NOMO-1 (cell line): ENCODE measurements around the gene CEACAM6.
A peak's percentile ranks its signal among the peaks of the same experiment; 100 is the strongest.
"Not testable (repeated sequence)": the region's sequence is repeated elsewhere in the genome, so short reads cannot be mapped to it uniquely, and the experiment has no call there.

ENCODE experiments used
- DNase-seq, 2 experiments: peaks; one replicate each; lab custom pipeline; 2025; ENCODE audit not compliant: unreplicated experiment in 2 of 2; lab: John Stamatoyannopoulos, UW

The CEACAM6 gene

DNA sequence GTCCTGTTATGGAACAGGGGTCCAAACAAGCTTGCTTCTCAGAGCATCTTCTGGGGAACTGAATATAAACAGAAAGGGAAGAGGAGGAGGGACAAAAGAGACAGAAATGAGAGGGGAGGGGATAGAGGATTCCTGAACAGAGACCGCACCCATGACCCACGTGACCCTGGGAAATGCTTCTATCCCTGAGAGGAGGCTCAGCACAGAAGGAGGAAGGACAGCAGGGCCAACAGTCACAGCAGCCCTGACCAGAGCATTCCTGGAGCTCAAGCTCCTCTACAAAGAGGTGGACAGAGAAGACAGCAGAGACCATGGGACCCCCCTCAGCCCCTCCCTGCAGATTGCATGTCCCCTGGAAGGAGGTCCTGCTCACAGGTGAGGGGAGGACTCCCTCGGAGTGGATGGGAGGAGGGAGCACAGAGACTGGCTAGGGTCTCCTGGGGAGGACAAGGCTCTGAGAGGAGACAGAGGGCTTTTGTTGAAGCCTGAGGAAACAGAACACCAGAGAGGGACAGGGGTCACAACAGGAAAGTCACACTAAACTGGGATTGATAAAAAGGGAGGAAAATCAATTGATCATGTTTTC lies at the start of gene CEACAM6:
TSS of gene CEACAM6 (plus strand) at position 203 of the 586 bp plus-strand sequence. CDS start at position 312, 109 bp downstream.
- peak; percentile 33 for DNase-seq

DNA sequence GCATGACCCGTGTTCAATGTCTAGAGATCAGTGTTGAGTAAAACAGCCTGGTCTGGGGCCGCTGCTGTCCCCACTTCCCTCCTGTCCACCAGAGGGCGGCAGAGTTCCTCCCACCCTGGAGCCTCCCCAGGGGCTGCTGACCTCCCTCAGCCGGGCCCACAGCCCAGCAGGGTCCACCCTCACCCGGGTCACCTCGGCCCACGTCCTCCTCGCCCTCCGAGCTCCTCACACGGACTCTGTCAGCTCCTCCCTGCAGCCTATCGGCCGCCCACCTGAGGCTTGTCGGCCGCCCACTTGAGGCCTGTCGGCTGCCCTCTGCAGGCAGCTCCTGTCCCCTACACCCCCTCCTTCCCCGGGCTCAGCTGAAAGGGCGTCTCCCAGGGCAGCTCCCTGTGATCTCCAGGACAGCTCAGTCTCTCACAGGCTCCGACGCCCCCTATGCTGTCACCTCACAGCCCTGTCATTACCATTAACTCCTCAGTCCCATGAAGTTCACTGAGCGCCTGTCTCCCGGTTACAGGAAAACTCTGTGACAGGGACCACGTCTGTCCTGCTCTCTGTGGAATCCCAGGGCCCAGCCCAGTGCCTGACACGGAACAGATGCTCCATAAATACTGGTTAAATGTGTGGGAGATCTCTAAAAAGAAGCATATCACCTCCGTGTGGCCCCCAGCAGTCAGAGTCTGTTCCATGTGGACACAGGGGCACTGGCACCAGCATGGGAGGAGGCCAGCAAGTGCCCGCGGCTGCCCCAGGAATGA lies 48.4 kb upstream of the CEACAM6 start:
- DNase-seq: peak; percentile 64

DNA sequence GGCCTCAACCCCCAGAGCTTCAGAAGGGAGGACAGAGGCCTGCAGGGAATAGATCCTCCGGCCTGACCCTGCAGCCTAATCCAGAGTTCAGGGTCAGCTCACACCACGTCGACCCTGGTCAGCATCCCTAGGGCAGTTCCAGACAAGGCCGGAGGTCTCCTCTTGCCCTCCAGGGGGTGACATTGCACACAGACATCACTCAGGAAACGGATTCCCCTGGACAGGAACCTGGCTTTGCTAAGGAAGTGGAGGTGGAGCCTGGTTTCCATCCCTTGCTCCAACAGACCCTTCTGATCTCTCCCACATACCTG lies 47.9 kb upstream of the CEACAM6 start:
- DNase-seq: no peak

DNA sequence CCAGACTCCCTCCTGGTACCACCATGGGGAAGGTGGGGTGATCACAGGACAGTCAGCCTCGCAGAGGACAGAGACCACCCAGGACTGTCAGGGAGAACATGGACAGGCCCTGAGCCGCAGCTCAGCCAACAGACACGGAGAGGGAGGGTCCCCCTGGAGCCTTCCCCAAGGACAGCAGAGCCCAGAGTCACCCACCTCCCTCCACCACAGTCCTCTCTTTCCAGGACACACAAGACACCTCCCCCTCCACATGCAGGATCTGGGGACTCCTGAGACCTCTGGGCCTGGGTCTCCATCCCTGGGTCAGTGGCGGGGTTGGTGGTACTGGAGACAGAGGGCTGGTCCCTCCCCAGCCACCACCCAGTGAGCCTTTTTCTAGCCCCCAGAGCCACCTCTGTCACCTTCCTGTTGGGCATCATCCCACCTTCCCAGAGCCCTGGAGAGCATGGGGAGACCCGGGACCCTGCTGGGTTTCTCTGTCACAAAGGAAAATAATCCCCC lies 47.4 kb upstream of the CEACAM6 start:
- no peak for DNase-seq

DNA sequence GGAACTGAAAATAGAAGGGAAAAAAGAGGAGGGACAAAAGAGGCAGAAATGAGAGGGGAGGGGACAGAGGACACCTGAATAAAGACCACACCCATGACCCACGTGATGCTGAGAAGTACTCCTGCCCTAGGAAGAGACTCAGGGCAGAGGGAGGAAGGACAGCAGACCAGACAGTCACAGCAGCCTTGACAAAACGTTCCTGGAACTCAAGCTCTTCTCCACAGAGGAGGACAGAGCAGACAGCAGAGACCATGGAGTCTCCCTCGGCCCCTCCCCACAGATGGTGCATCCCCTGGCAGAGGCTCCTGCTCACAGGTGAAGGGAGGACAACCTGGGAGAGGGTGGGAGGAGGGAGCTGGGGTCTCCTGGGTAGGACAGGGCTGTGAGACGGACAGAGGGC lies 46.8 kb upstream of the CEACAM6 start, which contains the start of gene CEACAM5:
TSS of gene CEACAM5 (plus strand) at position 146 of the 400 bp plus-strand sequence. CDS start at position 252, 106 bp downstream.
- no peak for DNase-seq

DNA sequence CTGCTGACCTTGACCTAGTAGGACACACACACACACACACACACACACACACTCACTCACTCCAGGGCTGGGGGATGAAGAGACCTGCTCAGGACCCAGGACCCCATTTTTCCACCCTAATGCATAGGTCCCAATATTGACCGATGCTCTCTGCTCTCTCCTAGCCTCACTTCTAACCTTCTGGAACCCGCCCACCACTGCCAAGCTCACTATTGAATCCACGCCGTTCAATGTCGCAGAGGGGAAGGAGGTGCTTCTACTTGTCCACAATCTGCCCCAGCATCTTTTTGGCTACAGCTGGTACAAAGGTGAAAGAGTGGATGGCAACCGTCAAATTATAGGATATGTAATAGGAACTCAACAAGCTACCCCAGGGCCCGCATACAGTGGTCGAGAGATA lies 45.8 kb upstream of the CEACAM6 start:
- not testable (repeated sequence) for DNase-seq

DNA sequence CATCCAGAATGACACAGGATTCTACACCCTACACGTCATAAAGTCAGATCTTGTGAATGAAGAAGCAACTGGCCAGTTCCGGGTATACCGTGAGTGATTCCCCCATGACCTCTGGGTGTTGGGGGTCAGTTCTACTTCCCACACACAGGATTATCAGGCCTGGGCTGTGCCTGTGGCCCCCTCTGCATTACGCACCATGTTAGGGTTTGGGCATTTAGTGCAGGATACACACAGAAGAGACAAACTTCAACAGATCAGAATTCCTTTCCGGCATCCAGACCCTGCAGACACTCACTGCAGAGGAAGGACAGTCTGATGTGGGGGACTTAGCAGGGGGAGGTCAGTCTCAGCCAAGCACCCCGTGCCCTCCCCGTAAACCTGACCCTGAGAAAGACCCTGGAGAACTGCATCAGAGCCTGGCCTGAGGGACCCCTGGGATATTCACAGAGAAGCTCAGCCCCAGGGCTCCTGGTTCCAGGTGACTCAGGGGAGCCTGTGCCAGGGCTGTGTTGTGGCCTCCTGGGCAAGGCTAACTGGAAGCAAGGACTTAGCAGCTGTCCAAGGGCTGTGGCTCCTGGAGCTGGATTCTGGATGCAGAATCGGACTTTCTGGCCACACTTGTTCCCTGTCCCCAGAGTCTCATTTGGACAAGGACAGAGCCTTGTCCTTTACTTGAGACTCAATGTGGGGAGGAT lies 45.2 kb upstream of the CEACAM6 start:
- no peak for DNase-seq

DNA sequence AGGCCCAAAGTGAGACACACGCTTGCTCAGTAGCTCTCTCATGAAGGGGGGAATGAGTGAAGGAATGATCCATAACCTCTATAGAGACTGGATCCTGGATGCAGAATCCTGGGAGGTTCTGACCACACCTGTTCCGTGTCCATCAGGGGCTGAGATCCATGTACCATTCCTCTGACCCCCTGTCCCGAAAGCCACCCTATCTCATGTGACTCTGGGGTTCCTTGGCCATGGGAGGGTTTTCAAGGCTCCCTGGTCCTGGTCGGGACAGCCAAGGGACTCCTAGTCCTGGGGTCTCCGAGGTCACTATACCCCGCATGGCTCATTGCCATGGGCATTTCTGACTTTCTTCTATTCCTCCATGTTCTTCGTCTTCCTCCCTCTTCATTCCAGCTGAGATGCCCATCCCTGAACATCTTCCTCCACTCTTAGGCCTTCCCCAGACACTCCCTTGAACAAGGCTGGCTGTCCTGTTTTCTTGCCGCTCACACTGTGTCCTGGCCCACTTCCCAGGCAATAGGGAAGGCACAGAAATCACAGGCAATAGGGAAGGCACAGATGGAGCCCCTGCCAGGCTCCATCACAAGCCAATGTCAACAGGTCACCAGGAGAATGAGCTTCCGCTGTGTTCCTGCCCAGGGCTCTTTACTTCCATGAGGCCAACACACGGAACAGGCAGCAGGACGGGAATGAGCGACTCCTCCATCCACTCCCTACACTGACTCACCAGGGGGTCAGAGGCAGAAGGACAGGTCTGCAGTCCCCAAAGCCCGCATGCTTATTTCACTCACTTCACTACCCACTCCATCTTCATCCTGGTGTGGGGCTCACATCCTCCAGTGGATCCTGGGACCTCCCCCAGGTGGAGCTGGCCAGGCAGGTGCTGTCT lies 43.7 kb upstream of the CEACAM6 start:
- DNase-seq: no peak

DNA sequence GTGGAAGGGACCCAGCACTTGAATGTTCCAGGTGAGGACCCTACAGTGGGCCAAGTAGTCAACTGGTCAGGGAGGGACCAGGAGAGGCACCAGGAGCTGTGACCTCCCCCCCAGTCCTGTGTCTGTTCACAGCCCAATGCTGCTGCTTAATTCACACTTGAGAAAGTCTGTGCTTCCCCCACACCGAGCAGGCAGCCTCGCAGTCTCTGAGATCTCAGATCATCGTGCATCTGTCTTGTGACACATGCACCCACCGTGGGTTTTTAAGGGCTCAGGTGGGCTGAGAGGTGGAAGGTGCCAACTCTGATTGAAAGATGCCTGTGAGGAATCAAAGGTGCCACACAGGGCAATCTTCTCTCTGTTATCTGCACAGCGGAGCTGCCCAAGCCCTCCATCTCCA lies 40.7 kb upstream of the CEACAM6 start:
- DNase-seq: no peak

DNA sequence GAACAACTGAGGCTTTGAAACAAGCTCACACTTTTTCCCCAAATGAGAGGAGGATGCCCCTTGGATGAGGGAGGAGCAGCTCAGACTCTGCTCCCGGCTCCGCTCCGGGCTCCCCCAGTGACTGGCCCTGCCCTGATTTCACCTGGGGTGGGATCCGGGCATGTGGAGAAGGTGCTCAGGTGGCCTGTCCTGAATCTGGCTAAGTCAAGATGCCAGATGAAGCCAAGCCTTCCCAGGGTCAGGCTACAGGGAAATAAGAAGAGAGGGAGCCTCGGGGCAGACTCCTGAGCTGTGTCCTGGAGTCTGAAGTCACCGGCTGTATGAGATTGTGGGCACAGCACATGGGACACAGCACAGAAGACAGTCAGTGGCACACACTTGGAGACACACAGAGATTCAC lies 36.6 kb upstream of the CEACAM6 start:
- no peak for DNase-seq

DNA sequence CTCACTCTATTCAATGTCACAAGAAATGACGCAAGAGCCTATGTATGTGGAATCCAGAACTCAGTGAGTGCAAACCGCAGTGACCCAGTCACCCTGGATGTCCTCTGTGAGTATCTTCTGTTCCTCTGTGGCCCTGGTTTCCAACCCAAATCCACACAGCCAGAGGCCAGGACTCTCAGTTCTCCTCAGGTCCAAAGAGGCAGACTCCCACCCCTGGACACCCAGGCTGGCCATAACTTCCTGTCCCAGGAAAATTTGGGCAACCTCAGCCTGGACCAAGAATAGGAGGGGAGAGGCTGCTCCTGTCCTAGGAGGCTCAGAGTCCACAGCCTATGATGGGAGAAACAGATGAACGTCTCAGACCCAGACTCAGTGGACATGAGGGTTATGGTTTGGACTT lies 35.2 kb upstream of the CEACAM6 start:
- DNase-seq: no peak

DNA sequence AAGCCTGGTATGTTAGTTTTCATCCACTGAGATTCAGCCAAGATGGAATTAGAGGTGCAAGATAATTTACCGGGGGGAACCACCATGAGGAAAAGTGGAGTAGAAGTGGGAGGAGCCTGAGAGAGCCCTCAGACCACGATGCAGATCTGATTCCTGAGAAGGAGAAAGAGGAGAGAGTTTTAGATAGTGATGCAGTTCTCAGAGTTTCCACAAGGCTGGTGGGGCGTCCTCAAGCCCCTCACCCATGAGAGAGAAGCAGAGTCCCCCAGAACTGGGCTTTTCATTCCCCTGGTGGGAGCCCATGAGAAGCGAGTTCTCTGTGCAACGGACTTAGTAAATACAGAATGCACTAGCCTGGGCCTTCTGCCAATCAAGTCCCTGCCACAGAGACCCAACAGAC lies 28.8 kb upstream of the CEACAM6 start:
- DNase-seq: no peak

DNA sequence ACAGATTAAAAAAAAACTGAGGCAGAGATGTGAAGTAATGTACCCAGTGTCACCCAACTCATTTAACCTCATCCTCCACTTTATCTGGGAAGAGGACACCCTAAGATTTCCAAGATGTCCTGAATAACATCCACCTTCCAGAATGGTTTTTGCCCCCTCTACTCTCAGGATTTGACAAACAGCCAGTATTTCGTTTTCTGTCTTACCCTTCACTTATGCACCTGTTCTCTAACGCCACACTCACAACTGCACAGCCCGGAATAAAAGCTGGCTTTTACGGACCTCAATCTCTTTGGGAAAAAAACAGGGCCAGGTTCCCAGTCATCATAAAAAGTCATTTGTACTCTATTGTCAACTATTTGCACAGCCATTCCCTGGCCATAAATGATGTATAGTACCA lies 21.2 kb upstream of the CEACAM6 start:
- no peak for DNase-seq

DNA sequence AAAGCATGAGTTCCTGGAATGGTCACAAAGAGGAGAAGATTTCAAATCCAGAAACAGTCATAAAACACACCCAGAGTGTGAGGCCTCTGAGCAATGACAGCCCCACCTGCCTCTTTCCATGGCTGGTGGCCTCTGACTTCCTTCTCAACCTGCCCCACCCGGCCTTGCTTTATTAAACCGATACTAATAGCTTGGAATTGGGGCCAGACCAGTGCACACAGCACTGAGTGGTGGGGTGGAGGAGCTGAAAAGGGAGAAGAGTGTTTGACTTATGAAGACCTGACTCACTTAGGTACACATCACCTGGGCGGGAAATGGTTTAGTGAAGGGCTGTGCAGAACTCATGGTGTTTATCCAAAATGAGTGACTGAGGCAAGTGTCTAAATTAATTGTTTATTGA lies 20.7 kb upstream of the CEACAM6 start:
- no peak for DNase-seq

DNA sequence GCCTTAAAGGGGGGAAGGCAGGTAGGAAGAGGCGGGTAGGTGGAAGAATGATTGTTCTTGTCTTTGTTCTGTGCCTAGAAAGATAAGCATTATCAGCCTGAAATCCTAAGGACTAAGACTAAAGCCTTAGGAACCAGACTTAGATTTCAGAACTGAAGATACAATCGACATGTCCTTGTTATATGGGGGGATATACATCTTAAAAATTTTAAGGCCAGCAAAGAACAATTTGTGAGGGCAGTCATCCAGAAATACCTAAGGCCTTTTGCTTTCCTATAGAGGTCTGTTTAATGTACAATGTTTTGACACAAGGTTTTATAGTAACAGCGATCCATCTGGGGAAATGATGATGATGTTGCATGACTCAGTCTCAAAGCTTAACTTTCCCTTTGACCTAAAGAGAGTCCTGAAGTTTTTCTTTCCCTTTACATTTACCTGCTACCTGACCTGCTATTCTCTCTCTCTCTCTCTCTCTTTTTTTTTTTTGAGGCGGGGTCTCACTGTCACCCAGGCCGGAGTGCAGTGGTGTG lies 20.2 kb upstream of the CEACAM6 start:
- no peak for DNase-seq

DNA sequence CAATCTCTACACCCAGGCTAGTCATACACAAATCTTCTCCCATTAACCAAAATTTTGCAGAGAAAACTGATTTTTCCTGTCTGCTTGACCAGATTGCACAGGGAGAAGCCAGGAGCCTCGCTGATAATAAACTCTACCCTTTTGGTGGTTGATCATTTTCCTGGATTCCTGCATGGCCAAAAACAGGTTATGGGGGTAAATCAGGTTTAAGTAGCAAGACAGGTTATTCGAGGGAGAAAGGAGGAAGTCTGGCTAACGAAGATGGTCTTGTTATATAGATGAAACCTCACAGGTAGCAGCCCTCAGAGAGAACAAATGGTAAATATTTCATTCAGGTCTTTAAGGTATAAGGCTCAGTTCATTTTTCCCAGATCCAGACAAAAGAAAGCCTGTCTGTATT lies 16.0 kb upstream of the CEACAM6 start:
- DNase-seq: no peak

DNA sequence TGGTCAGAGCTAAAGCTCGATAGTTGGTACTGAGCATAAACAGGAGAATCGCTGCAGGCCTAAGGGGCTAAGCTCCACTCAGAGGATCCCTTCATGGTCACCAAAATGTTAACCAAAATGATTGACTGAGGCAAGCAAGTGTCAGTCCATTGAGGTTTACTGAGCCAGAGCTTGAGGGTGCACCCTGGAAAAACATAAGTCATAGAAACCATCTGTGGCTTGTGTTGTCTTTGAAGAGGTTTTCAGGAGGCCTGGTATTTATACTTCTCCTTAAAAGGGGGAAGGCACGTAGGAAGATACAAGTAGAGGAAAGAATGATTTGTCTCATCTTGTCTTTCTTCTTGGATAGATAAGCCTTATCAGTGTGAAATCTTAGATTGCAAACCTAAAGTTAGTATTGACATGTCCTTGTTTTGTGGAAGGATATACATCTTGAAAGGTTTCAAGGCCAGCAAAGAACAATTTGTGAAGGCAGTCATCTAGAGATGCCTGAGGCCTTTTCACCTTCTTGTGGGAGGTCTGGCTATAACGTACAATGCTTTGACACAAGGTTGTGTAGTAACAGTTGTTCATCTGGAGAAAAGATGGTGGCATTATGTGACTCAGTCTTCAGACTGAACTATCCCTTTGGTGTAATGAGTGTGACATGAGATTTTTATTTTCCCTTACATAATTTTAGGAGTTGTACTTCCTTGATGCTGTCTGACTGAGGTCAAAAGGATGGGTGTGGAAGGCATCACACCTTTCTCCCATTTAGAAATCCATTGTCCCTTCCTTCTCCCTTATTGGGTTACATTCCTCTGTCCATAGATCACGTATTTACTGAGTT lies 14.7 kb upstream of the CEACAM6 start:
- no peak for DNase-seq

DNA sequence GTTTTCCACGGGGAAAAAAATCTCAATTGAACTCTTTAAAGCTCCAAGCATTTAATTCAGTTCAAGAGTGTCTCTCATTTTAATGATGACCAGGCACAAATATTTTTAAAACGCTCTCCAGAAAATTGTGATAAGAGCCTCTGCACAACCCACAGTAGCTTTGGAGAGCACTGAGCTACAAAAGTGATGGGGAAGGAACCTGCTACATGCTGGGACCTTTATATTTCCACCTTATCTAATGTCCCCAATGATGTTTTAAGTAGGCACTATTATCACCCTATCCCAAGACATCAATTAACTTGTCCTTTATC lies 14.1 kb upstream of the CEACAM6 start:
- DNase-seq: no peak

DNA sequence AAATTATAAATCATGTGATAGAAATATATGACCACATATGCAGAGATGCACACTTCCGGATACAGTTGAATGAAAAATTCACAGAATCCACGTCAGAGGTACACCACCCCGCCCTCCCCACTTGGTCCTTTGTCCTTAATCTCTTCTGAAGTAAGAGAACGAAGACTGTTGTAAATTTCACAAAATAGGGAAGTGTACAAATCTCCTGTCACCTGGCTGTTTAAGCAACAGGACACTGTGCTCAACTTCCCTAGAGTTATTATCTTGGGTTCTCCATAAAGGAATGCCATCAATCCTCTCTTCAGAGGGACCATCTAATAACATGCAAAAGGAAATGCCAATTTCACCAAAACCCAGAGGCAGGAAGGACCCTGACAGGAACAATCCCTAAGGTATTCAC lies 10.5 kb upstream of the CEACAM6 start:
- peak; percentile 67 to 73 for DNase-seq

DNA sequence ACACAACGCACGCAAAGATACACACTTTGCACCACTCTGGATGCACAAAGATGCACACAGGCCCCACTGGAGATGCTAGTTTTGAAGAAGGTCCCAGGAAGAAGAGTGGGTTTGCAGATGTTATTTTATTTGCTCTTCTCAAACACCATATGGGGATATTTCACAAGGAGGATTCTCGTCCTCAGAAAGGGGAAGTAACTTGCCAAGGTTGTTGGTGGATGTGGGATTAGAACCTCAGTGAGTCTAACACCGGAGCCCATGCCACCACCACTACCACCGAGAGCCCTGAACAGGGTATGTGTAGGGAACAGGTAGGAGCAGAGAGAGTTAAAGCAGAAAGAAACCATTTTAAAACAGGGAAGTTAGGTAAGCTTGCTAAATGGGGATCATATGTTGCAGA lies 9.6 kb upstream of the CEACAM6 start:
- peak; percentile 16 to 73 for DNase-seq
